Fibroblast of skin of scalp (primary cell): ENCODE results near the gene BLVRA.
"Not testable (repeated sequence)": the region's sequence is repeated elsewhere in the genome, so short reads cannot be mapped to it uniquely, and the experiment has no call there.

Experiments used
- DNase-seq: peaks from one replicate; pipeline ENCODE4 v3.0.0-alpha.2; 2013

The BLVRA gene

DNA sequence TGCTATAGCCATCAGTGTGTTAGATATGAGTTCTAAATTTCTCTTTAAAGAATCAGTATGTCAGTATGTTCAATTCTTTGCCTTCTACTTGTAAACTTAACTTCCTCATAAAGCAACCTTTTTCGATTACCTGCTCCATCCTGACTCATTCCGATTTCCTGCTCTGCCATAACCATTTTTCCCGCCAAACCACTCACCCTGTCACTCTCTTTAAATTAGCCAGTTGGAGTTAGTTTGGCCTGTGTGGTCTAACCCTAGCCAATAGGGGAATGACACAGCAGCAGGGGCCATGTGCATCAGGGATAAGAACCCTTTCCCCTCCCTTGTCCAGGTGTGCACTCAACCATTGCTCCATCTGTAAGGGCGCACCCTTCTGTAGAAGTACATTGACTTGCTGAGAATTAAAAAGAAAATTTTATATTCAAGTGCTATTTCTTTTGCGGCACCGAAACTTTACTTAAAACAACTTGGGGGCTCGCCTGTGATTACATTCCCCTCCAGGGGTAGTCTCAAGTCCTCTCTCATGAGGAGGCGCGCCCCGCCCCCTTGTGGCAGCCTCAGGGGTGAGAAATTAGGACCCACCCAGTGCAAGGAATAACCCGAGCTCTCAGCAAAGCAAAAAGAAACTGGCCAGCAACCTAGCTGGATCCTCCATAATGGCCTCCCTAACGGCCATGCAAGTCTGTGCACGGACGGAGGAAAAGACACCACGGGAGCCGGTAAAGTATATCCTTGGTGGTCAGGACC, 51.9 kb downstream of the BLVRA start:
- peak; percentile 9 for DNase-seq

DNA sequence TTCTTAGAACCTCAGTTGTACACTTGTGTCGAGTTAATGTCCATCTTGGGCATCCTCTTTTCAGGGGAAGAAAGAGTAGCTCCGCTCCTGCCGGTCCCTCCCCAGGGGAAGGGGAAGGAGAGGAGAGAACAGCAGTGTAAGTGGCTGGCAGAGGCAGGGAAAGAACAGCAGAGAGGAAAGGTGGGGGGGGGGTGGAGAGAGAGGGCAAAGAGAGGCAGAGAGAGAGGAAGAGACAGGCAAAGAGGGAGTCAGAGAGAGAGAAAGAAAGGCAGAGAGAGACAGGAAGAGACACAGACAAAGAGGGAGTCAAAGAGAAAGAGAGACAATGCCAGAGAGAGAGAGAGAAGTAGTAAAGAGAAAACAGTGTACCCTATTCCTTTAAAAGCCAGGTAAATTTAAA, 56.9 kb downstream of the BLVRA start:
- DNase-seq = no peak

DNA sequence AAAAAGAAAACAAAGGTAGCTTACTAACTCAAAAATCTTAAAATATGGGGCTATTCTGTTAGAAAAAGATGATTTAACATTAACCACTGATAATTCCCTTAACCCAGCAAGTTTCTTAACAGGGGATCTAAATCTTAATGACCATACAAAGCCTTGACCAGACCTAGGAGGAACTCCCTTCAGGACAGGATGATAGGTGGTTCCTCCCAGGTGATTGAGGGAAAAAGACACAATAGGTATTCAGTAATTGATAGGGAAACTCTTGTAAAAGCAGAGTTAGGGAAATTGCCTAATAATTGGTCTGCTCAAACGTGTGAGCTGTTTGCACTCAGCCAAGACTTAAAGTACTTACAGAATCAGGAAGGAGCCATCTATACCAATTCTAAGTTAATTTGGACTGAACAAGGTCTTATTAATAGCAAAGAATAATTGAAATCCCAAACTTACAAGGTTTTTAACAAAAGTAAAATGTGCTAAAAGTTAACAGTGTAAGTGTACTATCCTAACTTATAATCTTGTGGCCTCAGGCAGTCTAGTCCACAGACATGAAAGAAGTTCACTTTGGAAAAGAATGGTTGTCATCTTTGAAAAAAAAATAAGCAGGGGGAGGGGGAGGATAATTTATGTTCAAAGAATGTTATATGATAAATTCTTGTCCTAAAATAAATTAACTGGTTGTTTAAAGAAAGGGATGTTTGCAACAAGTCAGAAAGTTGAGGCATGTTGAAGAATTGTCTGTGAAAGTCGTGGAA, 57.7 kb downstream of the BLVRA start:
- not testable (repeated sequence) for DNase-seq

DNA sequence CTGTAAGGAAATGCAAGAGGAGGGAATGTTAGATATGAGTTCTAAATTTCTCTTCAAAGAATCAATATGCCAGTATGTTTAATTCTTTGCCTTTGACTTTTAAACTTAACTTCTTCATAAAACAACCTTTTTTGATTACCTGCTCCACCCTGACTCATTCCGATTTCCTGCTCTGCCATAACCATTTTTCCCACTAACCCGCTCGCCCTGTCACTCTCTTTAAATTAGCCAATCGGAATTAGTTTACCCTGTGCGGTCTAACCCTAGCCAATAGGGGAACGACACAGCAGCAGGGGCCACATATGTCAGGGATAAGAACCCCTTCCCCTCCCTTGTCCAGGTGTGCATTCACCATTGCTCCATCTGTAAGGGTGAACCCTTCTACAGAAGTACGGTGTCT, 64.9 kb downstream of the BLVRA start:
- not testable (repeated sequence) for DNase-seq

DNA sequence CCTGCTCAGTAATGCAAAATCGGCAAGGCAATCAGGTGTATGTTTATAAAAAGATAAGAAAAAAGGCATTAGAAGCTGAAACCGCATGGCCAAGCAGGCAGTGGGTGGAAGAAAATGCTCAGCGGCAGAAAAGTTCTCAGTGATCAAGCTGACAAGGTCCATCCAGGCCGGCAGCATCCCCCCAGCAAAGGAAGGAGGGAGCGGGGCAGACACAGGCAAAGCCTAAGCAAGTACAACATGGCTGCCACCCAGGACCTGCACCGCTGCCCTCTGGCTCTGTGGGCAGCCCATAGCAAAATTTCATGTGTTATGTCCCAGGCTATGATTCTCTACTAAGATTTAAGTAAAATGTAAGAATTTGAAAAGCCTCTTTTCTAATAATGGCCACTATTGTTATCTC, 65.5 kb downstream of the BLVRA start:
- no peak for DNase-seq

DNA sequence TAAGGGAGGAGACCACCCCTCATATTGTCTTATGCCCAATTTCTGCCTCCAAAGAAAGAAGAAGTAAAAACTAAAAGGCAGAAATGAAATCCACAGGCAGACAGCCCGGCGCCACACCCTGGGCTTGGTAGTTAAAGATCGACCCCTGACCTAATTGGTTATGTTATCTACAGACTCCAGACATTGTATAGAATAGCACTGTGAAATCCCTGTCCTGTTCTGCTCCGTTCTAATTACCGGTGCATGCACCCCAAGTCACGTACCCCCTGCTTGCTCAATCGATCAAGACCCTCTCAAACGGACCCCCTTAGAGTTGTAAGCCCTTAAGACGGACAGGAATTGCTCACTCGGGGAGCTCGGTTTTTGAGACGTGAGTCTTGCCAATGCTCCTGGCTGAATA, 66.0 kb downstream of the BLVRA start:
- not testable (repeated sequence) for DNase-seq

DNA sequence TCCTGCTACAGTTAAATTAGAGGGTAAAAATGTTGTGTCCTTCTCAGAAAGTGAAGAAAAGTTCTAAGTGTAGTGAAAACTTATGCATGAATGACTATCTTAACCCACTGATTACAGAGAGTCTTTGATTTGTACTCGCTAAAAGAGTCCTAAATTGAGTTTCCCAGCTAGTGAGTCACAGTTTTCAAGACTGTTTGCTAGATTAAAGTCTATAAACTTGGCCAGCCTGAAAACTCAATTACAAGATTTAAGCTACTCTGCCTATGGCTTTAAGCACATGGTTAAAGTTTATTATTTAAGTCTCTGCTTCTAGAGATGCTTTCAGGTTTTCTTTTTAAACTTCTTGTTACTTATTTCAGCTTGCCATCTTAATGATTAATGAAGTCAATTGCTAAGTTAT, 66.5 kb downstream of the BLVRA start:
- no peak for DNase-seq

DNA sequence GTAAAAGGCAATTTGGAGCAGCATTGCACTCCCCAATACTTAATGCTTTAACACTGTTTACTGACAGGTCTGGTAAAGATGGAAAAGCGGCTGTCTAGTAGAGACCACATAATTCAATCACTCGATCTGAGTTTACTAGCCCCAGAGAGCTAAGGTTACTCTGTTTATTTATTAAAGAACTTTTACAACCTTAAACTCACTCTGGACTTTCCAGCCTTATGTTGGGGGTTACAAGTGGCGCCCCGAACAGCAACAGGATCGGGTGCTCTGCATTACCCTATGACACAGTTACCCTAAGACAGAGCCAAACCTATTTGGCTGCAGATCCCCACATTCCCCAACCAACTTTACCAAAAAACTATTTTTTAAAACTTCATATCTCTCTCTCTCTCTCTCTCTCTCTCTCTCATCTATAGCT, 66.9 kb downstream of the BLVRA start:
- DNase-seq = no peak

DNA sequence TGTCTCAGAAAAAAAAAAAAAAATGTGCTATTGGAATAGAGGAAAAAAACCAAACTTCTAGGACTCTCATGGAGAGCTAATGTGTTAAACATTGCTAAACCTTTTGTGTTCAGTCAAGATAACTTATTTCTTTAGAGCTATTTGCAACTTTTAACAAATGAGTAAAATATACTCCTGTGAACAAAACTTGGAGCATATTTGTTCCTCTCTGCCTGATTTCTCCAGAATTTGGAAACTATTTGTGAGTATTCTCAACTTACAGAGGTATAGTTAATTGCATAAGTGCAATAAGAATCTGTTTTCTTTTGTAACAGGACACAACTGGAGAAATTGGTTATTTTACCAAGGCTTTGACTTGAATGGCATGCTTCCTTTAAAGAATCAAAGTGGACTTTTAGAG, 72.4 kb downstream of the BLVRA start:
- not testable (repeated sequence) for DNase-seq

DNA sequence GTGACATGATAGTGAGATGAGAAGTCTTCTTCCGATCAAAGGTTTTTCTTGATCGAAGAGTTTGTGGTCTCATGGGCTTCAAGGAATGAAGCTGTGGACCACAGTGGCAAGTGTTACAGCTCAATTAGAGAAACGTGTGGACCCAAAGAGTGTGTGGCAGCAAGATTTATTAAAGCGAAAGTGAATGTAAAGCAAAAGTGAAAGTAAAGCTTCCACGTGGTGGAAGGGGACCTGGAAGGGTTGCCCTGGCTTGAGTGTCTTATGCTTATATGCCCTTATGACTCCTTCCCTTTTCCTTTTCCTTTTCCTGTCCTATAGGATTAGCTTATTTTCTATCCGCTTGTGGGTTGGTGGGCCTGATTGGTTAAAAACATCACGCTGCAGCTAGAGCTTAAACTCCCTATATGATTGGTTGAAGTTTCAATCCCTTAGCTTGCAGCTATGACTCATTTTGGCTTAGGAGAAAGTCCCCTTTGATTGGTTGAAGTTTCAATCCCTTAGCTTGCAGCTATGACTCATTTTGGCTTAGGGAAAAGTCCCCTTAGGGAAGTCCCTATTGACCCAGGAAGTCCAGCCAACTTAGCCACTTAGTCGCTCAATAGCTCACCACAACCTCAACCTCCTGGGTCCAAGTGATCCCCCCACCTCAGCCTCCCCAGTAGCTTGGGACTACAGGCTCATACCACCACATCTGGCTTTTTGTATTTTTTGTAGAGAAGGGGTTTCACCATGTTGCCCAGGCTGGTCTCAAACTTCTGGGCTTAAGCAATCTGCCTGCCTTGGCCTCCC, 76.2 kb downstream of the BLVRA start:
- DNase-seq = peak; percentile 26

DNA sequence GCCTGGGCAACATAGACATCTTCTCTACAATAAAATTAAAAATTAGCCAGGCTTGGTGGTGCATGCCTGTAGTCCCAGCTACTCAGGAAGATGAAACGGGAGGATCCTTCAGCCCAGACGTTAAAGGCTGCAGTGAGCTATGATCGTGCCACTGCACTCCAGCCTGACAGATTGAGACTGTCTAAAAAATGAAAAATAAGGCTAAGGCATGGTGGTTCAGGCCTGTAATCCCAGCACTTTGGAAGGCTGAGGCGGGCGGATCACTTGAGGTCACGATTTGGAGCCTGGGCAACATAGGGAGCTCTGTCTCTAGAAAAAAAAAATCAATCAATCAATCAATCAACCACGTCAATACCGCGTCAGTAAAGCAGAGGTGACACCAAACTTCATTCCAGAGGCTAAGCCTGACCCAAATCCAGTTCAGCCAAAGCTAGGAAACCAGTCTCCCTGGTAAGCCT, 79.8 kb downstream of the BLVRA start:
- DNase-seq = no peak

DNA sequence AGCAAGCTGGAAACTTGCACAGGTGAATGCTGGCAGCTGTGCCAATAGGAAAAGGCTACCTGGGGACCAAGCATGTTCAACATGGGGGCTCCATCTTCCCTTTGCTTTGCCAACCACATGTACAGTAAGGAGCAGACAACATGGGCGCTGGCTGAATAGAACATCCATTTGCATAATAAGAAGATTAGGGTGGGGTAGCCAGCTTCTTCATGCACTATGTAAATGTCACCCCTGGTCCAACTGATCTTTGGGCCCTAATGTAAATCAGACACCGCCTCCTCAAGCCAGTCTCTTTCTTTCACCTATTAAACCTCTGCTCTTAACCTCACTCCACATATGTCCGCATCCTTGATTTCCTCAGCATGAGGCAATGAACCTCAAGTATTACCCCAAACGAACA, 84.8 kb downstream of the BLVRA start:
- DNase-seq = no peak

DNA sequence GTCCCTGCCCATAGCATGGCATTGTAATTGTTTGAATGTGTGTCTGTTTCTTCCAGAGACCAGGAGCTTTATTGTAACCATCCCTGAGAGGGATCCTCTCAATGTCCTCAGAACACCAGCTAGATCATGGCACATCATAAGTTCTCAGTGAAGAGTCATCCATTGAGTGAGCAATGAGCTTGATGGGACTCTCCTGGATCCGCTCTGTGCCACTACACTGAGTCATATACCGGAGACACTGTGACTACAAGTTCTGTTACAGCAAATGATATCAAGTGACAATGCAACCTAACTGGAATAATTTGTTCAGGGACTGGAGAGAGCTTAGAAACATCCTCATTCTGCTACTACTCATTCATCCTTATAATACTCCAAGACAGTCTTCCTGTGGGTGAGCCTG, 85.8 kb downstream of the BLVRA start:
- no peak for DNase-seq

DNA sequence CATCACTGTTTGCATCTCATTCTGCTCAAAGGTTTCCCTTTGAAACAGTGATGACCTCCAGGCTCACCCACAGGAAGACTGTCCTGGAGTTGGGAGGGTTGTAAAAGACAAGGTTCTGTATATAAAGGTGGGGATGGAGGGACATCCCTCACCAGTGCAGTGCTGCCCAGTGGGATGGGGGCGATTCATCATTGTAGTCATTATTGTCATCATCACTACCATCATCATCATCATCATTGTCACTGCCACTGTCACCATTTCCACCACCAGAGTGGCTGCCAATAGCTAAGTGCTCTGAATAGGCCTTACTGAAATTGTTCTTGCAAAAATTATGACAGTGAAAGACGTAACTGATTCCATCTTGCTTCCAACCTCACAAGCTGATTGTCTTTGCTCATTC, 86.2 kb downstream of the BLVRA start:
- DNase-seq = no peak

DNA sequence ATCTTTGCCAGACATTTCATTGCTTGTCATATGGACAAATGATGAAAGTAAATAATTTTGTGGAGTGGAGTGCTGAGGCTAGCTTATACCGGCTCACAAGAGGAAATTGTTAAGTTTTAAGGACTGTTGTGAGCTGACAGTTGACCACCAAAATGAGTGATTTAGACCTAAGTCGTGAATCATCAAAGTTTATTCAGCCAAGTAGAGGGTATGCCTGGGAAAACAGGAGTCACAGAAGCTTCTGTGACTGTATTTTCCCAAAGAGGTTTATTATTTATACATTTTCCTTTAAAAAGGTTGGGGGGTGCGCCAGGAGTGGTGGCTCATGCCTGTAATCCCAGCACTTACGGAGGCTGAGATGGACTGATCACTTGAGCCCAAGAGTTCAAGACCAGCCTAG, 89.0 kb downstream of the BLVRA start:
- peak; percentile 18 for DNase-seq

DNA sequence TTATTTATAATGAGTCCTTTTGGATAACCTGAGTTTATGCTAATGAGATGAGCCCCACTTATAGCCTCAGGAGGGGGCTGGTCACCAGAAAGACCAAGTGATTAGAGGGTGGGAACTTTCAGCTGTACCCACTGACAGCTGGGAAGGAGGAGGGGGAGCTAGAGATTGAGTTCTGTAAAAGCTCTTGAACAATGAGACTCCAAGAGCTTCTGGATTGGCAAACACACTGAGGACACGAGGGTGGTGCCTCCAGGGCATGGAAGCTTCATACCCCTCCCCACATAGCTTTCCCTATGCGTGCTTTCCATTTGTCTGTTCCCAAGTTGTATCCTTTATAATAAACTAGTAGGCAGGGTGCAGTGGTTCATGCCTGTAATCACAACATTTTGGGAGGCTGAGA, 90.6 kb downstream of the BLVRA start:
- DNase-seq = no peak

DNA sequence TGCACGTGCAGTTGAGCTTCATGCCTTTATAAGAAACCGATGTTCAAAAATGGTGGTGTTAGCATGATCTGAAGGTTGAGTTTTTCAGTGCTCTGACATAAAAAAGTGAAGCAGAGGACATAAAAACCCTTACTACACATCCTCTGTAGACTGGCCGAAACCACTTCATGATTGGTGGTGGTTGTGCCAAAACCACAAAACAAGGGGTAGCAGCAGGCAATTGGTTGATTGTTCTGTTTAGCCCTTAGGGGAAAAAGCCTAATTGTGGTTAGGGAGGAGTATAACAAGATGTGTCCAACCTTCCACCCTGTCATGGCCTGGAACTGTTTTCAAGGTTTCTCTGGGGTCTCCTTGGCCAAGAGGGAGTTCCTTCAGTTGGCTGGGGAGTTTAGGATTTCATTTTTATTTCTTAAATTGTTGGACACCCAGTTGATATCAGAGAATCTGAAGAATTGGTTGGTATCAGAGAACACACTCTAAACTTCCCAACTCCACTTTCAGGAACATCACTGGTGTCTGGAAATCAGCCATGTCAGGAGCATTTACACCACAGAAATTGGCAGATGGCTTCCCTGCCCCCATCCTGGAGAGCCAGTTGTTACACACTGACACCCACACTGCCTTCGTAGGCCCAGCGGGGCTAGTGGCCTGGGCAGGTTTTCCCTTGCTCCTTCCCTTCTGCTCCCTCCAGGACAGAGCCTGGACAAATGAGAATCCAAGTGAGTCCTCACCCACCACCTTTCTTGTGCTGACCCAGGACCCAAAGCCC, 92.1 kb downstream of the BLVRA start:
- no peak for DNase-seq

DNA sequence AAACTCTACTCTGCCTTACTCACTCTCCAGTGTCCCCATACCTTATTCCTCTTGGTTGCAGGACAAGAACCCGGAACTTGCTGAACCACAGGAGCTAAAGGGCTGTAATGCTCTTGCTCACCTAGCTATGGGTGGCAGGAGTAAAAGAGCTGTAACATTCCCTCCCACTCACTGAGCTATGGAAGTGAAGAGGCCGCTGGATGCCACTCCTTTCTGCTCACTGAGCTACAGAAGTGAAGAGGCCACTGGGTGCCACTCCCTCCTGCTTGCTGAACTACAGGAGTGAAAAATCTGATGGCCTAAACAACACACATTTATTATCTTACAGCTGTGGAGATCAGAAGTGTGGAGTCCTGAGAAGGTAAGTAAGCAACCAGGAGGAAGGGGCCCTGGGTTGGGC, 93.3 kb downstream of the BLVRA start:
- DNase-seq = no peak

DNA sequence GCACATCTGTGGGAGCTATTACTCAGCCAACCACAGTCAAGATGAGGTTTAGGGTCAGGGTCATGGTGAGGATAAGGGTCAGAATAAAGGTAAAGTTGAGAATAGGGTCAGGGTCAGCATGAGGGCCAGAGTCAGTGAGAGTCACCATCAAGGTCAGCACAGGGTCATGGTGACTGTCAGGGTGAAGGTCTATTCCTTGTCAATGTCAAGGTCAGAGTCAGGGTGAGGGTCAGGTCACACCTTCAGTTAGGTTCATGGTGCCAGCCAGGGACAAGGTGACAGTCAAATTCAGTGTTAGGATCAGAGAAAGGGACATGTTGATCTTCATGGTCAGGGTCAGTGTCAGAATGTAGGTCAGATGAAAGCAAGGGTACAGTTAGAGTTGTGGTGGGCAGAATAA, 96.7 kb downstream of the BLVRA start:
- no peak for DNase-seq

DNA sequence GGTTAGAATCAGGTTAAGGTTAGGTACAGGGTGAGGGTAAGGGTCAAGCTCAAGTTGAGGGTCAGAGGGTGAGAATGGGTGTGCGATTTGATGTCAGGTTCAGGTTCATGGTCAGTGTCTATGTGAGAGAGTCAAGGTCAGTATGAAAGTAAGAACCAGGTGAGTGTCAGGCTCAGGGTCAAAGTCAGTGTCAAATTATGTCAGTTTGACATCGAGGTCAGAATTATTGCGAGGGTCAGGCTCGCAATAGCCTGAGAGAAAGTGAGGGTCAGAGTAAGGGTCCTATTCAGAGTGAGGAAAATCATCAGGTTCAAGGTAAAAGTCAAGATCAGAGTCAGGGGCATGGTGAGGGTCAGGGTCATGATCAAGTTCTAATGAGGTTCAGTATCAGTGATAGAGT, 97.8 kb downstream of the BLVRA start:
- DNase-seq = no peak
